ENCODE results near the gene WAC.

Gene WAC

DNA sequence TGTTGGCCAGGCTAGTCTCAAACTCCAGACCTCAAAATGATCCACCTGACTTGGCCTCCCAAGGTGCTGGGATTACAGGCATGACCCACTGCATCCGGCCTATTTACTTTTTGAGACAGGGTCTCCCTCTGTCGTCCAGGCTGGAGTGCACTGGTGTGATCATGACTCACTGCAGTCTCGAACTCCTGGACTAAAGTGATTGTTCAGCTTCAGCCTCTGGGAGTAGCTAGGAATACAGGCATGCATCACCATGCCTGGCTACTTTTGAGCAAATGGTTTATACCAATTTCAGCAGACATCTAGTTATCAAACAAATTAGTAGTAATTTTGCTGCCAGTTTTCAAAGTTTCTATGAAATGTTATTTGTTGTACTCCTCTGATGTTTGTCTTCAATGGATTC is 2.2 kb upstream of the WAC start:
- DNase-seq (ENCODE audit: low spot score): no peak

DNA sequence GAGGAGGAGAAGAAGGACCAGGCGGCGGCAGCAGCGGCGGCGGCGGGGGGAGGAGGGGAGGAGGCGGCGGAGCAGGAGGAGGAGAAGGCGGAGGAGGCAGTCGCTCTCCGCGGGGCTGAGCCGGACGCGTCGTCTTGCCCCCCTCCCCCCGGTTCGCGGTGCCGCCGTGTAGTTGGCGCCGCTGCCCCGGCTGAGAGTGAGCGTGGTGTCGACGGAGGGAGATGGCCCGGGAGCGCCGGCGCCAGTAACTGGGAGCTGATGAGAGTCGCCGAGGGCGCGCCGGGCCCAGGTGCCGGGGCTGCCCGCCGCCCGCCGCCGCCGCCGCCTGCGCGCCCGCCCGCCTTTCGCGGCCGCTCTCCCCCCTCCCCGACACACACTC is 257 bp downstream of the WAC start:
- no peak for DNase-seq (ENCODE audit: low spot score)

DNA sequence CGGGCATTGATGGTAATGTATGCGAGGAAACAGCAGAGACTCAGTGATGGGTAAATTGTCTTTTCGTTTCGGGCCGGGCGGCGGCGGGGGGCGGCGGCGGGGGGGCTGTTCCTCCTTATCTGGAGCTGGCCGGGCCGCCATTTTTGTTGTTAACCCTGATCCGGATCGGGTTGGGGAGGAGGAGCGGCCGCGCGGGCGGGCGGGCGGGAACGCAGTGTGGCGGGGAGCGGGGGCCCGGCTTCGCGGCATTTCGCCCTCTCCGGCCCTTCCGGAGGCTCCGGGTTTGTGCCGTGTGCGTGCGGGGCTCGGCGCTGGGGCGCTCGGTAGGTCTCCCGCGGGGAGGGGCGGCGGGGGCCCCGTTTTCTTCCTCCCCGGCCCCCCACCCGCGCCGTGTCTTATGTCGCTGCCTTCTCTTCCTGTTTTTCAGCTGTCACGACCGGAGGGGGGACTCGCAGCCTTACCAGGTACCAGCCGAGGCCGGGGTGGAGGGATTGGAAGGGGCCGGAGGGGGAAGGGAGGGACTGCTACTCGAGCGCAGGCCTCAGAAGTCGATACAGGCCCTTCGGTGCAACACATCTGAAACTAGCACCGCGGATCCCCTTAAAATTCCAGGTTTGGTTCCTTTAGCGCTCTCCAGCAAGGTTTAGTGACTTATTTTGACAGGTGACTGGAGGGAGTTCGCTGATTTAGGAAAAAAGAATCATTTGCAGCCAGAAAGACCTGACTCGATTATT is 820 bp downstream of the WAC start:
- DNase-seq (ENCODE audit: low spot score): peak; percentile 68

DNA sequence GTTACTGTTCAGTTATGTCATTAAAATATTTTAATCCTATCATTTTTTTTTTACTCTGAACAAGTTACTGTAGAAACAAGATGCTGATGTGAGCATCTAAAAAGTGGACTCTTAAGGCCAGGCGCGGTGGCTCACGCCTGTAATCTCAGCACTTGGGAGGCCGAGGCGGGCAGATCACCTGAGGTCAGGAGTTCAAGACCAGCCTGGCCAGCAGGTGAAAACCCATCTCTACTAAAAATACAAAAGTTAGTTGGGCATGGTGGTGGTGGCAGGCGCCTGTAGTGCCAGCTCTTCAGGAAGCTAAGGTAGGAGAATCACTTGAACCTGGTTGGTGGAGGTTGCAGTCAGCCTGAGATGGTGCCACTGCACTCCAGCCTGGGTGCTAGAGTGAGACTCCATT is 2.9 kb downstream of the WAC start:
- no peak for DNase-seq (ENCODE audit: low spot score)

DNA sequence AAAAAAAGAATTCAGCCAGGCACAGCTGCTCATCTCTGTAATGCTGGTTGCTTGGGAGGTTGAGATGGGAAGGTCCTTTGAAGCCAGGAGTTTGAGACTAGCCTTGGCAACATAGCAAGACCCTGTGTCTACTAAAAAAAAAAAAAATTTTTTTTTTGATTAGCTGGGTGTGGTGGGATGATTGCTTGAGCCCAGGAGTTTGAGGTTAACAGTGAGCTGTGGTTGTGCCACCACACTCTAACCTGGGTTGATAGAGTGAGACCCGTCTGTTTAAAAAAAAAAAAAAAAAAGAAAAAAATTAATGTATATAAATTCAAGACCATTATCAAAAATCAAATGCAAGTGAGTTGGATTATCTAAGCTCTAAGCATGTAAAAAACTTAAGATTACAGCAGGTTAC is 5.7 kb downstream of the WAC start:
- DNase-seq (ENCODE audit: low spot score): no peak

DNA sequence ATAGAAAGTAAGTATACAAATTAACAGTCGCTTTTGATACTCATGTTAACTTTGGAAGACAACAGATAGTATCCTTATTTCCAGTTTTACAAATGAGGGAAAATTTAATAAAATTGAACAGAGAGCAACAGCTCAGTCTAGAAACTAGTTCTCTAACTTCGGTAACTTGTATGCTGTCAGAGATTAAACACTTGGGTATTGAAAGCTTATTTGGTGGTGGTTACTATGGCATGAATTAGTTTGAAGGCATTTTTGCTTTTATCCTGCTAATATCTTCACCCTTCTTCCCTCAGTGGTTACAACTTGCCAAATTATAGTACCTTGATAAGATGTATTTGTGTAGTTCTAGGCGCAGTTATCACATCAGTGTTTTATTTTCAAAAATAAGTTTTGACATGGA is 7.2 kb downstream of the WAC start:
- DNase-seq (ENCODE audit: low spot score): no peak

DNA sequence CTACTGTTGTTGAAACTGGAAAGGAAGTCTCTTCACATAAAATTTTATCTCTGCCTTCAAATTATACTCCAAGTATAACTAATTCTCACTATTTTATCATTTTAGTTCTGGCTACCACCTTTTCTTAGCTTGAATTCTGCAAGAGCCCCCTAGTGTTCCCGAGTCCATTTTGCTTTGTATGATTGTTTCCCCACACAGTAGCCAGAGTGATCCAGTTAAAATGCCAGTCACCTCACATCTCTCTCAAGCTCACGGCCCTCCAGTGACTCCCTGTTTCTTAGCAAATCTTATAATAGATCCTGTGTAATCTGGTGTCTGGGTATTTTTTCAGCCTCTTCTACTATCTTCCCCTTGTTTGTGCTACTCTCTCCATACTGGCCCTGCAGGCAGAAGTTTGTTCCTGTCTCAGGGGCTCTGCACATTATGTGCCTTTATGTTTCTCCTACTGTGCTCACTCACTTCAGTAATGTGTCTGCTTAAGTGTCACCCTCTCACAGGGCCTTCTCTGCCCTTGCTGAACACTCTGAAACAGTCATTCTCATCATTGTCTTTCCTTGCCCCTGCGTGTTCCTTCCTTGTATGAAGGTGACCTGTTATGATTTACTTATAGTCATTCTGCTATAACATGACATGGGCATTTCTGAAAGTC is 8.9 kb downstream of the WAC start:
- no peak for DNase-seq (ENCODE audit: low spot score)

DNA sequence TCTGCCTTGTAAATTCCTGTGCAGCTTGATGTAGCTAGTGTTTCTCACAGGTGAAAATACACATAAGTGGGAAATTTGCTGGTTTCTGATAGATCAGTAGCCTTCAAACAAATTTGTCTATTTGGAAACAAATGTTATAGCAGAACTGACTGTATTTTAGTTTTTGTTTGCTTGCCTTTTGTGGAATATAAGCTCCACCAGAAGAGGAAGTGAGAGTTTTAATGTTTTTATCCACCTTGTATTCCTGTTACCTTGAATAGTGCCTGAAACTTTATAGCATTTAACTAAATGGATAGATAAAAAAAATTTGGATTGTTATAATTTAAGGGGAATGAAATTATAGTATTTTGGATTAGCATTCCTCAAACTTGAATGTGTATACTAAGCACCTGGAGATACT is 9.8 kb downstream of the WAC start:
- DNase-seq (ENCODE audit: low spot score): no peak

DNA sequence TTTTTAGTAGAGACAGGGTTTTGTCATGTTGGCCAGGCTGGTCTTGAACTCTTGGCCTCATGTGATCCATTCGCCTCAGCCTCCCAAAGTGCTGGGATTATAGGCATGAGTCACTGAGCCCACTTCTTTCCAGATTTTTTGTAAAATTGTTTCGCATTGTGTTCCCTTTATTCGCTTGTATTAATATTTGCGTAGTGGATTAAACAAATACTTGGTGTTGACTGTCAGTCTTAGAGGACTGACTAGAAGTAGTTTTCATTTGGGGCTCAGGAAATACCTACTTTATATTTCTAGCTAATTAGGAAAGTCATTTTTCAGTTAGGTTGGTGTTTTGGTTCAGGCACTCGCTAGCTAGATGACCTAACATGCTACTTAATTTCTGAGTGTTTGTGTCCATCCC is 11.1 kb downstream of the WAC start:
- no peak for DNase-seq (ENCODE audit: low spot score)

DNA sequence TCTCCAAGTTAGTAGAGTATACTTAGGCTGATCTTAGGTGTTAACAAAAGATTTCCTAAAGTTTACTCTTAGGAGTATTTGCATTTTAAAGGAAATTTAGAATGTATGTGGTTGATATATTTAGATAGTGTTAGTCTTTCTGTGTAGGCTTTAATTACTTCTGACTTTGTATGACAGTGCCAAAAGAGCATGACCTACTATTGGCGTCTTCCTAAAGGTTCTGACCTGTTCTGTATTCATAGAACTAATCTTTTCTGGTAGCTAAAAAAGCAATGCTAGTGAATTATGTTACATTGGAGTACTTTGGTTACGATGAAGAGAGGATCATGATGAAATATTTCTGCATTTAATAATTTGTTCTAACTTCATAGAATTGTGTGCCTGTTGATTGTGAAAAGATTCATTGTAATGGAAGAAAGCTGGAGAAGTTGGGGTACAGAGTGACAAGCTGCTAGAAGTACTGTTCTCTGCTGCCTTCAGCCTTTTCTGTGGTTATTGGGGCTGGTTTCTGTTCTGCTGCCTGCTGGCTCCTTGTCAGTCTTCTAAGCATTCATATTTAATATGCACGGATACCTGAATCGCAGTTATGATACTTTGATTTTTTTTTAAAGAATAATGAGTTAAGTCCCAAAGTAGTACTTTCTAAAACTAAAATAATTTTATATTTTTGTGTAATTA is 13.2 kb downstream of the WAC start:
- no peak for DNase-seq (ENCODE audit: low spot score)

DNA sequence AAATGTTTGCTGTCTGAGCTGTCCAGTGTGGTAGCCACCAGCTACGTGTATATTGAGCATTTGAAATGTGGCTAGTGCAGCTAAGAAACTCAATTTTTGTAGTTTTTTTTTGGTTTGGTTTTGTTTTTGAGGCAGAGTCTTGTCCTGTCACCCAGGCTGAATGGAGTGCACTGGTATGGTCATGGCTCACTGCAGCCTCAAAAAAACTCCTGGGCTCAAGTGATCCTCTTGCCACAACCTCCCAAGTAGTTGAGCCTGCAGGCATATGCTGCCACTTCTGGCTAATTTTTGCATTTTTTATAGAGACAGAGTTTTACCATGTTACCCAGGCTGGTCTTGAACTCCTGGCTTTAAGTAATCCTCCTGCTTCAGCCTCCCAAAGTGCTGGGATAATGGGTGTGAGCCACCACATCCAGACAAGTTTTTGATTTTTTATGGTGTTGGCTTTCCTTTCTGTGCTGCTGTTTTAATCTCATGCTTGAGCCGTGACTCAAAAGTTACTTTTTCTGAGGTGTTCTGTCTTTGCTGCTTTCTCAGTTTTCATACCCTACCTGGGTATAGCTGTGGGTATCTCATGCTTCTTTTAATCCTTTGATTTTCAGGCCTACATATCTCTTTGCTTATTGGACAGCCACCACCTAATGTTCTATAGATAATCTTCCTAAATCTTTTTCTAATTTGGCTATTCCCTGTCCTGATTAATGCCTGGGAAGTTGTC is 16.0 kb downstream of the WAC start:
- DNase-seq (ENCODE audit: low spot score): no peak

DNA sequence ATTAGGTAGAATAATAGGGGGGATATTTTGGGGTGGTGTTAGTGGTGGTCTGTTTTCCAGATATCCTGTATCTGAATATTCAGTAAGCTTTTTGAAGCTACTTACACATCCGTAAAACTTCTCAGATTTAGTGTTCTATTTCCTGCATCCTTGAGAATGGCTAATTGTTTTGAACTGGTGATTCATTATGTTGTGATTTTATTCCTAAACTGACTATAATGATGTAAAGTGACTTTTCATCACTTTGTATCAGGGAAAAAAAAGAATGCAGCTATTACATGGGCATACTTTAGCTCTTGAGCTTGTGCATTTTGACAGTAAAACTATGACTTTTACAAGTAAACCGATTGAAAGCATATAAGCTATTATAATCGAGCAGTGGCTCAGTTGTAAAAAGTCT is 18.2 kb downstream of the WAC start:
- DNase-seq (ENCODE audit: low spot score): no peak

DNA sequence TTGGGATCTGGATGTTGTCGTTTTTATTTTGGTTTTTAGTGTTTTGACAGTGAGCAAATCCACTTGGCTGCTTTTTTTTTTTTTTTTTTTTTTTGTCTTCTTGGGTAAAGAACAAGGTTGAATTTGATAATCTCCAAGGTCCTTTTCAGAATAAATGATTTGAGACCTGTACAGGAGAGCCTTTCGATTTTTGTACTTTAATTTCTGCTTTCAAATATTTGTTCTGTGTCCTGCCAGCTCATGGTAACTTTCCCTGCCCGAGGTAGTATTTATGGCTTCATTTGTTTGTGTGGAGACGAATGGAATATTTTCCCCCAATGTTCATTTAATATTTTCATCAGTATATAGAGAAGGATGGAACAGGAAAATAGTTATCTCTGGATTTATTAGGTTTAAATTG is 19.9 kb downstream of the WAC start:
- DNase-seq (ENCODE audit: low spot score): no peak

DNA sequence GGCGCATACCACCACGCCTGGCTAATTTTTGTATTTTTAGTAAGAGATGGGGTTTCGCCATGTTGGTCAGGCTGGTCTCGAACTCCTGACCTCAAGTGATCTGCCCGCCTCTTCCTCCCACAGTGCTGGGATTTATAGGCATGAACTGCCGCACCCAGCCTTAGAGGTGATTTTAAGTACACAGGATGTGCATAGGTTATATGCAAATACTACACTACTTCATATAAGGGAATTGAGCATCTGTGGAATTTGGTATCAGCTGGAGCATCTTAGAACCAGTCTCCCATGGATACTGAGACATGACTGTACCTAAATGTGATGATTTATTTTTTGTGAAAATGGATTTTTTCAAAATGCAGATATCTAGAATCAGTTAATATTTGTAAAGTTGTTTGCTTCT is 21.1 kb downstream of the WAC start:
- no peak for DNase-seq (ENCODE audit: low spot score)

DNA sequence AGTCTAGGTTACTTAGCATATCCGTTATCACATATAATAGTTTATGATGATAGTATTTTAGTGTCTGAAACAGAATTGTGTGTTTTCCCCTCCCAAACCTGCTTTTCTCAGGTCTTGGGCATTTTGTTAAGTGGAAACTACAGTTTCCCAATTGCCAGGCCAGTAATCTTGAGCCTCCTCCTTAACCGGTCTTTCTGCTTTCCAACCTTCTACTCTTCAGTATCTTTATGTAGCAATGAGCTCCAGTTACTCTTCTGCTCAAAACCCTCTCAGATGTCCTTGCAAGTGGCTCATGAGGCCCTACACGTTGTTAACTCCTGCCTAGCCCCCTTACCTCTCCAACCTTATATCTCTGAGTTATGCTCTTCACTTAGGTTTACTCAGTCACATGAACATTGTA is 22.0 kb downstream of the WAC start:
- DNase-seq (ENCODE audit: low spot score): no peak

DNA sequence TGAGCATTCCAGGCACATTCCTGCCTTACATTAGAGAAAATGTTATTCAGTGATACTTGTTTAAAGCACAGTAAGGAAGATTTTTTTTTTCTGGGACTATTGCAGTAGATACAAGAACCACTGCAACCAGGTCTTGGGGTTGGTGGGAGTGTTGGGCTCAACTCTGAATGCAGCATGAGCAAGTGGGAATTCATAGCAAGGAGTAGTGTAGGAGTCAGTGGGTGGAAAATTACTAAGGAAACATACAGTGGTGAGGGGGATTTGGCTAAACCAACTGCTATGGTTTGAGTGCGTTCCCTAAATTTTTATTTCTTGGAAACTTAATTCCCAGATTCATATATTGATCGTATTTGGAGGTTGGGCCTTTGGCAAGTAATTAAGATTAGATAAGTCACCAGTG is 22.4 kb downstream of the WAC start:
- DNase-seq (ENCODE audit: low spot score): no peak

DNA sequence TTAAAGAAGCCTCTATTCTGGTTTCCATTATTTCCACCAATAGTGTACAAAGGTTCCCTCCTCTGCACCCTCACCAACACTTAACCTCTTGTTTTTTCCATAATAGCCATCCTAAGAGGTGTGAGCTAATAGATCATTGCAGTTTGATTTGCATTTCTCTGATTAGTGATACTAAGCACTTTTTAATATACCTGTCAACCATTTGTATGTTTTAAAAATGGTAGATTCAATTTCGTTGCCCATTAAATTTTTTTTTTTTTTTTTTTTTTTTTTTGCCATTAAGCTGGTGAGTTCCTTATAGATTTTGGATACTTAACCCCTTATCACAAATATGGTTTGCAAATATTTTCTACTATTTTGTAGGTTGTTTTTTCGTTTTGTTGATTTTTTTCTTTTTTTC is 23.2 kb downstream of the WAC start:
- no peak for DNase-seq (ENCODE audit: low spot score)

DNA sequence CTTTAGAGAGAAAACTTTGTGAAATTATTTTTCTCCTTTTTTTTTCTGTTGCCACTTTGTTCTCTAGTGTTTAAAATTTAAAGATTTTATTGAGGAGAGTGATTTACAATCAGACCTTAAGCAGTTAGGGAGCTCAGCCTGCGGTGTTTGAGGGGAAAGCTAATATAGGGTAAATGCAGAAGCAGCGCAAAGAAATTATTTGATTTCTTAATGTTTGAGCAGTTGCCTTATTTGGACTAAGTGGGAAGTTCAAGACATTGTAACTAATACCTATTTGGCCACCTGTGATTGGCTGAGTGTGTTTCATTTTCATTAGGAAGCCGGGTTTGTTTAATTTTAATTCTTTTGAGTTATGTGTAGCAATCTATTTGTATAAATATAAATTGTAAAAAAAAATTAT is 25.3 kb downstream of the WAC start:
- DNase-seq (ENCODE audit: low spot score): no peak

DNA sequence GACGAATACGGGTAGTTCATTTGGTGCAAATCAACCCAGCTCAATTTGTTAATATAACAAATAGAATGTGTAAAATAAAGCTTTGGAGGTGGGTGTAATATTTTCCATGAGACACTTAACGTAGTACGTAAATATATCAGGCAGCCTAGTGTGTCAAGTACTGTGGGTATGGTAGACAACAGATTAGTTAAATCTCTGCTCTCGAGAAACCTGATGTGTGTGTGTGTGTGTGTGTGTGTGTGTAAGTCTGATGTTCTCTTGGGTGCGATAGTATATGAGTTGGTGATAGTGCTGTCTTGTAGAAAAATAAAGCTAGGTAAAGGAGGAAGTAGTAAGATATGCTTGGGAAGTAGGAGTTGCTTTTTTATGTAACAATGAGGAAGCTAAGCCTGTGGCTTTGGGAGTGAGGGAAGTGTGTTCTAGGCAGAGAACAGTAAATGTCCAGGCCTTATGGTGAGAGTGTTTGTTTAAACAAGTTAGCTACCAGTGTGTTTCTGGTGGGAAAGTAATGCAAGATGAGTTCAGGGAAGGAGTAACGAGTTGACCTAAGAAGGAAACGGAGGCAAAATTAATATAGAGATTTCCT is 26.1 kb downstream of the WAC start:
- DNase-seq (ENCODE audit: low spot score): no peak

DNA sequence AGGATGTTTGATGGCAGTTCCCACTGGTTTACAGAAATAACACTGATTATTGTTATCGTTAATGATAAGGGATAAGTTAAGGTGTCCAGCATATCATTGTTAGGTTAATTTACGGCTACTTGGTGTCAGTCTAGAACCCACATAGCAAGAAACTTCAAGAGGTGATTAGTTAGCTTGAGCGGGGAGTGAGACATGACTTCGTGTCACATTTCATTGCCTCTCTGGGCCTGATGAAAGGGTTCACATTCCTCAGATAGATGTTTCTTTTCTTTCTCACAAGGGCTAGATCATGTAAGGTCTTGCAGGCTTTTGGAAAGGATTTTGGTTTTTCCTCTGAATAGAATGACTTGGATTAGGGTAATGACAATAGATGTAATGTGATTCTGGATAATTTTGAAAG is 26.7 kb downstream of the WAC start:
- no peak for DNase-seq (ENCODE audit: low spot score)

DNA sequence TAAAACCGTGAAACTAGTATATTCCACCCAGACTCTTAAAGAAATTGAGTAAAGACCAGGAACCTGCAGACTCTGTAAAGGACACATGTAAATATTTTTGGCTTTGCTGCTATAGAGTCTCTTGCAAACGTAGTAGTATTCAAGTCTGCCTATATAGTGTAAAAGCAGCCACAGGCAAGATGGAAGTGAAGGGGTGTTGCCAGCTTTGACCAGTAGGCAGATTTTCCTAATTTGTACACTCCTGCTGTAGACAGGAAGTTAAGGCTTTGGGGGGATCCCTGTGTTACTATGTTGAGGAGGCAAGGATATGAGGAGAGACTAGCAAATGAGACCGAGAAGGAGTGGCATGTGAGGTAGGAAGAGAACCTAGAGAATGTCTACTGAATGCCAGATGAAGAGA is 27.7 kb downstream of the WAC start:
- no peak for DNase-seq (ENCODE audit: low spot score)

DNA sequence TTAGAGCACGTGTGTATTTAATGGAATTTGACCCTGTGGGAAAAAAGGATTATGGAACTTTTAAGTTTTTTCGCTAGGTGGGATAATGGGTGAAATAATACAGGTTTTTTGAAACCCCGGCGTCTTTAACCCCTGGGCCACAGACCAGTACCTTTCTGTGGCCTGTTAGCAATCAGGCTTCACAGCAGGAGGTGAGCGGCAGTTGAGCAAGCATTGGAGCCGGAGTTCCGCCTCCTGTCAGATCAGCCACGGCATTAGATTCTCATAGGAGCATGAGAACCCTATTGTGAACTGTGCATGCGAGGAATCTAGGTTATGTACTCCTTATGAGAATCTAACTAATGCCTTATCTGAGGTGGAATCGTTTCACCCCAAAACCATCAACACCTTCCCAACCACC is 28.6 kb downstream of the WAC start:
- no peak for DNase-seq (ENCODE audit: low spot score)

DNA sequence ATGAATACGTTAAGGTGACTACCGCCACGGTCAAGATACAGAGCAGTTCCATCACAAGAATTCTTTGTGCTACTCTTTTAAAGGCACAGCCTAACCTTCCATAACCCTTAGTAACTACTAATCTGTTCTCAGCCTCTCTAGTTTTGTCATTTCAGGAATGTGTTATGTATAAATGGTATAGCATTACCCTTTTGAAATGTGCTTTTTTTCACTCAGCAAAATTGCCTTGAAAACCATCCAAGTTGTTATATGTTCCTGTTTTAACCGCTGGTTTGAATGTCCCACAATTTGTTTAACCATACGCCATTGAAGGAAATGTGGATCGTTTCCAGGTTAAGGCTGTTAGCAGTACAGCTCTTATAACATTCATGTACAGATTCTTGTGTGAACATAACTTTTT is 32.0 kb downstream of the WAC start:
- DNase-seq (ENCODE audit: low spot score): peak; percentile 33

Measured in activated CD4-positive, alpha-beta T cell treated with anti-CD3 and anti-CD28 coated beads, Interleukin-2, Interleukin-4, amounts not matched to agents 100 ng/mL and 50 ng/mL, durations not matched to agents 16 hours and 8 hours (primary cell).